ENCODE measurements around the gene TTC38.
"Not testable (repeated sequence)": the region's sequence is repeated elsewhere in the genome, so short reads cannot be mapped to it uniquely, and the experiment has no call there.

TTC38 gene

GRCh38 chr22:46300491-46300890 lies 32.7 kb downstream of the TTC38 start:
- no peak for TF ChIP-seq CTCF (conservative IDR thresholded peaks at IDR 0.05; ENCODE audit: control insufficient read depth, insufficient read depth, low read depth, low read length)
- no peak for DNase-seq (ENCODE audit: low read depth)
- H3K4me3 ChIP-seq (ENCODE audit: control insufficient read depth, low read depth, low read length), result no peak overlapping the region

- H3K4me3 ChIP-seq (ENCODE audit: control insufficient read depth, low read depth, low read length), result no peak overlapping the region
- no peak for TF ChIP-seq CTCF (conservative IDR thresholded peaks at IDR 0.05; ENCODE audit: control insufficient read depth, insufficient read depth, low read depth, low read length)
- DNase-seq (ENCODE audit: low read depth), result peak; percentile 43
Measured at GRCh38 chr22:46303347-46303965, 35.6 kb downstream of the TTC38 start.

GRCh38 chr22:46308283-46308988 lies 40.6 kb downstream of the TTC38 start:
- no peak for DNase-seq (ENCODE audit: low read depth)
- no peak overlapping the region for H3K4me3 ChIP-seq (ENCODE audit: control insufficient read depth, low read depth, low read length)
- TF ChIP-seq CTCF (conservative IDR thresholded peaks at IDR 0.05; ENCODE audit: control insufficient read depth, insufficient read depth, low read depth, low read length), result no peak

GRCh38 chr22:46309526-46310085 lies 41.8 kb downstream of the TTC38 start:
- H3K4me3 ChIP-seq (ENCODE audit: control insufficient read depth, low read depth, low read length), result no peak overlapping the region
- DNase-seq (ENCODE audit: low read depth), result no peak
- TF ChIP-seq CTCF (conservative IDR thresholded peaks at IDR 0.05; ENCODE audit: control insufficient read depth, insufficient read depth, low read depth, low read length), result no peak

GRCh38 chr22:46312056-46312455 lies 44.2 kb downstream of the TTC38 start:
- TF ChIP-seq CTCF (conservative IDR thresholded peaks at IDR 0.05; ENCODE audit: control insufficient read depth, insufficient read depth, low read depth, low read length), result no peak
- DNase-seq (ENCODE audit: low read depth), result no peak
- H3K4me3 ChIP-seq (ENCODE audit: control insufficient read depth, low read depth, low read length), result no peak overlapping the region

- not testable (repeated sequence) for DNase-seq (ENCODE audit: low read depth); H3K4me3 ChIP-seq (ENCODE audit: control insufficient read depth, low read depth, low read length)
Measured at GRCh38 chr22:46312848-46313247, 45.0 kb downstream of the TTC38 start.

GRCh38 chr22:46315976-46316375 lies 48.2 kb downstream of the TTC38 start:
- no peak overlapping the region for H3K4me3 ChIP-seq (ENCODE audit: control insufficient read depth, low read depth, low read length)
- DNase-seq (ENCODE audit: low read depth), result no peak
- no peak for TF ChIP-seq CTCF (conservative IDR thresholded peaks at IDR 0.05; ENCODE audit: control insufficient read depth, insufficient read depth, low read depth, low read length)
